Activated CD4-positive, alpha-beta T cell treated with anti-CD3 and anti-CD28 coated beads for 4 hours (primary cell): Measurements from ENCODE around the gene PLXNA4.

ENCODE experiments used
- DNase-seq, 2 donors: peaks; one replicate each; pipeline ENCODE4 v3.0.0-alpha.2; 2020

Gene PLXNA4

DNA sequence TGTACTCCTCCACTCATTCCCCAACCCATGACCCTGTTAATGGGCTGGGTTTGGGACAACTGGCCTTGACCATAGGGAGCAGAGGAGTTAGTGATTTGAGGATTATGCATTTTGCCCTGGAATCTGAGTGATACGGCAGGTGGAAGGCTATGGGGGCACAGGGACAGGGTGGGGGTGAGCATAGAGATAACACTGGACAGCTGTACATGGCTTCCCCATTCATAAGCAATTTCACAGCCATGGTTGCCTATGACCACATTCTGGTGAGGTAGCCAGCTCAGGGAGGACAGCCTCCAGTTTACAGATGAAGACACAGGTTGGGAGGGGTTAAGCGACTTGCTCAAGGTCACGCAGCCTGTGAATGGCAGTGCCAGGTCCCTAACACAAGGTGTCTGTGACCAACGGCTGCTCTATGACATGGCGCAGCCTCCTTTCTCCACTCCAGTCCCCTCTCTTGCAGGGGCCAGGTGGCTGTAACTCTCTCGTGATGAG is 319.5 kb downstream of the PLXNA4 start:
- no peak for DNase-seq

DNA sequence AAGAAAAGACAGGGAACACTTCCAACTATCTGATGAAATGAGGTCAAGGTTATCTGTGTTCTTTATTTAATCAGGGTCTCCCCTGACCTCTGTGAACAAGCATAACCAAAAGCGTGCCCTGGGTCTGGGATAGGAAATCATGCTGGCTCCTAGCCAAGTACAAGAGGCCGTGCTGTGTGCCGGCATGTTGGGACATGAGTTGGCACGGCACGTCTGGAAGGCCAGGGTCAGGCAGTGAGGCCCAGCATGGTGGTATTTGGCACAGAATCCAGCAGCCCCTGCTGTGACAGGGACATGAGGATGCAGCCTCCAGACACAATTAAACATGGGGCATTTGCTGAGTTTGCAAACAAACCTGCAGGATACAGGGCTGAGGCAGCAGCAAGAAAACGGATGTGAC is 320.4 kb downstream of the PLXNA4 start:
- no peak for DNase-seq

DNA sequence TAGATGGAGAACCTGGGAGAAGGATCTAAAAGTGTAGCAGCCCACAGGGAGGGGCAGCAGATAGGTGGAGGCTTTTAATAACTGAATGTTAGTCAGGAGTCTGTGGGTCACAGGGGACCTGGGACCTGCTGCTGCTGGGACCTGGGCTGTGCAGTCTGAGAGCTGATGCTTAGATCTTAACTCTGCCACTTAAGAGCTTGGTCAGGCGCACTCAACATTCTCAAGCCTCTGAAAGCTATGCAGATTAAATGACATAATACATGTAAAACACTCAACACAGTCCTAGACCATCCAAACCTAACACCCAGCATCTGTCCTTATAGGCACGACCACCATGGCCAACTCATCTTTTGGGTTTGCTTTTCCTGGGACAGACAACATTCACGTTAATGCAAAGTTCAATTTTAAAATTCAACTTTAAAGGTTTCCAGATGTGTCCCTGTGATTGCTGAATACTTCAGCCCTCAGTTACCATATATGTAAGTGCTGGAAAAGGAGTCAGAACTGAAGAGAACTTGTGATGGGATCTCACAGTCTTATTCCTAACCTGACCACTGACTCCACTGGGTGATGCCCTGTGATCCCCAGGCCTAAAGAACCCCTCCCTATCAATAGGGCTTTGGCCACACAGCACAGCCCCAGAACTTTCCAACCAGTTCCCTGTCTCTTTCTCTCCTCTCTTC is 321.0 kb downstream of the PLXNA4 start:
- no peak for DNase-seq

DNA sequence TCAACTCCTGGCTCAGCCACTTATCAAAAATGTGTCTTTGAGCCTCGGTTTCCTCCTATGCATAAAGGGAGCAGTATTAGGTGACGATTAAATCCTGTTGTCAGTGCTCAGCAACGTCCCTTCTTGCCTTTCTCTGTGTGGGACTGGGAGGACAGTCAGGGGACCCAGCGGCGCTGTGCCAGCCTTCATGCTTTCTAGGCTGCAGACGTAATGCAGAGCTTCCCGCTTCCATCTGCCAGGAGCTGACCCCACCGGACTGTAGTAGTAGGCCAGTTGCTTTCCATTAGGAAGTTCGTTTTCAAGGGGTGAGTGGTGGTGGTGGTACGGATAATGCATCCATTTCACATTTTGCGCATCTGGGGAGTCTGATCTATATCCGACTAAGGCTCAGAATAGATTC is 321.8 kb downstream of the PLXNA4 start:
- no peak for DNase-seq

DNA sequence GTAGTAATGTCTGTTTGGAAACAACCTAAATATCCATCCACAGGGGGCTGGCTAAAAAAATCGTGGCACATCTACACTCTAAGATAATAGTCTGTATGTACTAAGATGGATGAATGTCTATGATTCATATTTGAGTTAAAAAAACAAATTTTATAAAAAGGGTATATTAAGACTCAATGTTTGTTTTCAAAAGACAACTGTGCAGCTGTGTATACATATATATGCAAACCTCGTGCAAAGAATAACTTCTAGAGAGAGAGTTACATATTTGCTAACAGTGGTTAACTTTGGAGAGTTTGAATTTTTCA is 323.5 kb downstream of the PLXNA4 start:
- no peak for DNase-seq

DNA sequence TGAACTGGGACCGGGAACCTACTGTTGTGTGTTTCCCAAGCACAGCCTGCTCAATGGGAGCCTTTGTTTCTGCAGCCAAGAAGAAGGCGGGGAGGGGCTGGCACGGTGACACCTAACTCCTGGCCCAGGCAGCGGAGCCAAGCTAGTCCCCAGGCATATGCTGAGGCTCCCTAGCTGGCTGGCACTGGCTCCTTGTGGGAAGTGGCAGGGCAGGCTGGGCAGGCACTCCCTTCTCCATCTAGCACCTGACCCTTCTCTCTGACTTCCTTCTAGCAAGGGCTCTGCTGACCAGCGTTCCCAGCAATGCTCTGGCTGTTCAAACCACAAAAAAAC is 325.0 kb downstream of the PLXNA4 start:
- no peak for DNase-seq

DNA sequence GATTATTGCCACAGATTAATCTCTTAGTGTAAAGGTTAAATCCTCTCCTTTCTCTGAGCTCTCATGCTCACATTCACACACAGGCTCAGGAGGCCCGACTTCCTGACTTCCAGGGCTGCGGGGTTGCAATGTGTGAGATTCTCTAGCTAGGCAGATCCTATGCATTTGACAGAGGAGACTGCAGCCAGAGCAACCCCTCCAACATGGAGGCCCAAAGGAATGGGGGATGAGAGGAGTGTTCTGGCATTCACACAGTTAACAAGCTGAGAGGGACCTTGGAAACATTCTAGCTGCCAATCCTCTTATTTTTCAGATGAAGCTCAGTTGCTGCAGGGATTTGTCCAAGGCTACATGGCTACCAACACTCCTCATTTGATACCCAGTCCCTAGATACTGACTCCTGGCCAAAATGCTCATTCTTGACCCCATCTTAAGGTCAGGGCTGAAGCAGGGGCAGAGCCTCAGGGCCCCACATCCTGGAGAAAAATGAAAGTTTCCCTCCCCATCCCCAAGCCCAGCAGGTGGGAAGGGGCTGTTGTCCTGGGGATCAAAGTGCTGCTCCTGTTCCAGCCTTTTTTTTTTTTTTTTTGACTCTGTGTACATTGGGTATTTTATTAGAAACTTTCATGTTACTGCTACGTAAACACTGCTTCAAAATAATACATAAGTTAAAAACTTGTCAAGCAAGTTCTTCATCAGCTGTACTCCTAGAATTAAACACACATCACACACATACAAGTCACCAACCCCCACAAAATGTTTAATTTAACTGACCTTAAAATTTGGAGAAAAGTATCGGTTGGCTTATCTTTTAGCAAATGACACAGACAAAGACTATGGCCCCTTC is 325.6 kb downstream of the PLXNA4 start:
- DNase-seq: no peak

DNA sequence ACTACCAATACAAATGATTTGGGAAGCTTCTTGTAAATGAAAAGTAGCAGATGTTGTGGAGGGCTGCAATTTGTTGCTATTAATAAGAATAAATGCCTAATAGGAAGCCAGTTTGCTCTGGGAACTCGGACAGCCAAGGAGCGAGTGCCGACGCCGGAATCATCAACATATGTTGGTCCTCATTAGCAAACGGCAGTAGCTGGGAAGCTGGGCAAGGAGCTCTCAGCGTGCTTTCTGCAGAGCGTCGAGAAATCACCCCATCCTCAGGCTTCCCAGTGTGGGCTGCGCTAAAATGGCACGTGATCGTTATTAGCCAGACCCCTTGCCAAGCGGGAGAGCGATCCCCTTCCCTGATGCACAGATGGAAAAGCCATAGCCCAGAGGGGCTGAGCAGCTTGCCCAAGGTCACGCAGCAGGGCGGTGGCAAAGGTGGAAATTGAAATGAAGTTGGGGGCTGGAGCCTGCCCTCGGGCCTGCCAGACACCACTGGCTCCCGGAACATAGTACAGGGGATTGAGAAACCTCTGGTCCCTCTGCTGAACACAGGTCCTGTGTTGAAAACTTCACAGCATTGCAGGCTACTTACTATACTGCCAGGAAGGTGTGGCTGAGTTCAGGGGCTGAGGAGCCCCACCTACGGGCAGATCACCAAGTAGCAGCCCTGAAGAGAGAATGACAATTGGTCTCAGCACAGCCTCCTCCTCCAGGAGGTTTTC is 326.9 kb downstream of the PLXNA4 start:
- DNase-seq: no peak

DNA sequence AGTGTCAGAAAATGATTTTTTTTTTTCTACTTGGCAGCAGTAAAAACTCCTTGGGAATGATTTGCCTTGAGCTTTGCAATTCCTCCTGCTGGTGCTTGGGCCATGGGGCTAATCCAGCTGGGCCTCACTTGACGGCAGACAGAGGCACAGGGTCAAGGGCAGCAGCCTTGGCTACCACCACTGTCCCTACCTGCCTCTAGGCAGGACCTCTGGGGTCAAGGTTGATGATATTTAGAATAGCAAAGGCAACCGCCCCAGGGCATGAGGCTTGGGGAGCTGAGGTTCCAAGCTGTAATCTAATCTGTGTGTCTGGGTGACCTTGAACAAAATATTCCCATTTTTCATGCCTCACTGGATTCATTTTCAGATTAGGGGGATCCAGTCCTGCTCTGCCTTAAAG is 327.4 kb downstream of the PLXNA4 start:
- no peak for DNase-seq

DNA sequence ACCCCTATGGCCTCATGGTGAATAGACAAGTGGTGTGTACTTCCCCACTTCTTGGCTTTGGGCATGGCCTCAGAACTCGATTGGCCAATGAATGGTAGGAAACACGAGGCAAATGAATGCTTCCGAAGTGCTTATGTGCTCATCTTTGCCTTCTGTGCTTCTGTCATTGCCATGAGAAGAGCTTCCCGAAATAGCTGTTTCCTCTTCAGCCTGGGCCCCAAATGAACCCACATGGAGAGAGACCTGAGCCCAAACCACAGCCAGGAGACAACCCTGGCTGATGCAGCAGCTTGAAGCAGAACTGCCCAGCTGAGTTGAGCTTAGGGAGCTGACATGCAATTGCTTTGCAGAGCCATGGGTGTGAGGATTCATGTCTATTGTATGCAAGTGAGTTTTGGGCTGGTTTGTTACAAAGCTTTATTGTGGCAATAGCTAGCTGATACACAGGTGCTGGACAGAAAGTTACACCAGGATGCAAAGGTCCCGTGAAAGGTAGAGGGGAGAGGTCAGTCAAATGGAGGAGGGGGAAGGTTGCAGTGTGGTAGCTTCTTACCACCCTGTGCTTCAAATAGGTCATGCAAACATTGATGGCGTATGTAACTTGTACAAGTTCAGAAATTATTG is 328.2 kb downstream of the PLXNA4 start:
- no peak for DNase-seq

DNA sequence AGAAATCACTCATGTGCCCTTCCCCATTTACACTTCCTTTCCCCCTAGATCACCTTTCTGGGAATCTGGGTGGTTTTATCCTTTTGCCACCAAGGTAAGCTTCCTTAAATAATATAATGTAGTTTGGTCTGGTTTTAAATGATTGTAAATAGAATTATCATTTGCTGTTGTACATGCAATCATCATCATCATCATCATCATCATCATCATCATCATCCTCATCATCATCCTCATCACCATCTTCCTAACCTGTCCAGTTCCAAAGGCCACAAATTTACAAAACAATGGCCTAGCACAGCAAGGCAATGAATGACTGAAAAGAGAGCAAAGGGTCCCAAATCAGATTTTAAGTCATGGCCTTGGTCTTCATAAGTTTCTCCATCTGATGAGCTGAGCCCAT is 329.7 kb downstream of the PLXNA4 start:
- DNase-seq: no peak

DNA sequence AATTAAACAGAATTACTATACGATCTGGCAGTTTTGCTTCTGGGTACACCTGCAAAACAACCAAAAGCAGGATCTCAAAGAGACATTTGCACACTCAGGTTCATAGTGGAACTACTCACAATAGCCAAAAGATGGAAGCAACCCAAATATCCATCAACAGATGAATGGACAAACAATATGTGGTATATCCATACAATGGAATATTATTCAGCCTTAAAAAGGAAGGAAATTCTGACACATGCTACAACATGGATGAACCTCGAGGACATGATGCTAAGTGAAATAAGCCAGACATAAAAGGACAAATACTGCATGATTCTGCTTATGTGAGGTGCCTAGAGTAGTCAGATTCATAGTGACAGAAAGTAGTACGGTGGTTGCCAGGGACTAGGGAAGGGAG is 330.7 kb downstream of the PLXNA4 start:
- no peak for DNase-seq

DNA sequence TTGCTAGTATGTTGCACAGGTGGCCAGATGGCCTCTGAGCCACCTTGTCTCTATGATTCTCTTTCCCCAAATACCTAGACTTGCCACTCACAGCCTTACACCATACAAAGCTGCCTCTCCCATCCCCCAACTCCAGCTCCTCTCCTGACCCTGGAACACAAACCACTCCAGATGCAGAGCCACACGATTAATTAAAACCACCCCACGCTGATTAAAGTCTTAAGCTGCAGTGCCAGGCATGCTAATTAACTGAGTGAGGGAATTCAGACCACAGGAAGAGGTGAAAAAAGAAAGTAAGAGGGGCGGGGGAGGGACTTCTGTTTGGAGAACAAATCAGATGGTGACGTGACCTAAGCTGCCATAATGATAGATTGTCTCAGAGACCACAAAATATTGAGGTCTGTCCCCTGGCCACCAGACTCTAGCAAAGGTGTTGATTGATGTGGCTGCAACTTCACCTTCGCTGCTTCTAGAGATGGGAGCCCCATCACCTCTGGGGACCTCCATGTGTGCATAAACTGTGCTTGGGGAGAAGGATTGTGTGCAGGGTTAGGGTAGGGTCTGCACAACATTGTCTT is 331.3 kb downstream of the PLXNA4 start:
- DNase-seq: no peak

DNA sequence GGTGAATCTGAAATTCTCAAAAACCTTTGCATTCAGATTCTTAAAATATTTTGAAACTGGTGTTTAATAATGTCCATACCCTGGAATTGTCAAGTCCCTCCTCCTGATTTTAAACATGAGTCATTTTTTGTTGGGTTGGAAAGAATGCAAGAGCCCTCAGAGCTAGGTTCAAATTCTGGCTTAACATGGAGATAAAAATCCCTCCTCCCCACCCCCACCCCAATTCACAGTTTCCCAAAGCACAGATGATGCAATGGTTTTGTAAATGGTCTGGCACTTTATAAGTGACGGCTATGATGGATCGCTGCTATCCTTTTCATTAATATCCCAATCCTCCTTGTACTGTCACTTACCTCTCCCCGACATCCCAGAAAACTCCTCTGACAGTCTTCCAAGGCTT is 332.8 kb downstream of the PLXNA4 start:
- DNase-seq: no peak

DNA sequence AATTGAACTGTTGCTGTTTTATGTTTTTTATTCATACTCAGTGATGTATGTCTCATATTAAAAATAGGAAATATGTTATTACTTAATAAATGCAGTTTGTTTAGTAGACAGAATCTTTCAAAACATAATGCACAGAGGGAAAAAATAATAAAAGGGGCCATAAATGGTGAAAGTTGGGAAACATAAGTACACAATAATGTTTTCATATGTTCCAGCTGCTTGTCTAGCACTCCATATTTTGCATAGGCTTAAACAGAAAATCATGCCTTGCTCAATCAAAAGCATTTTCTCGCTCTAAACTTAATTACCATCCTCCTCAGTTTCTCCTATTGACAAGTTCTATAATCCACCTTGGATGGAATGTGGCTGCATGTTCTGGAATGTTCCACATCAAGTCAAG is 333.2 kb downstream of the PLXNA4 start:
- DNase-seq: no peak

DNA sequence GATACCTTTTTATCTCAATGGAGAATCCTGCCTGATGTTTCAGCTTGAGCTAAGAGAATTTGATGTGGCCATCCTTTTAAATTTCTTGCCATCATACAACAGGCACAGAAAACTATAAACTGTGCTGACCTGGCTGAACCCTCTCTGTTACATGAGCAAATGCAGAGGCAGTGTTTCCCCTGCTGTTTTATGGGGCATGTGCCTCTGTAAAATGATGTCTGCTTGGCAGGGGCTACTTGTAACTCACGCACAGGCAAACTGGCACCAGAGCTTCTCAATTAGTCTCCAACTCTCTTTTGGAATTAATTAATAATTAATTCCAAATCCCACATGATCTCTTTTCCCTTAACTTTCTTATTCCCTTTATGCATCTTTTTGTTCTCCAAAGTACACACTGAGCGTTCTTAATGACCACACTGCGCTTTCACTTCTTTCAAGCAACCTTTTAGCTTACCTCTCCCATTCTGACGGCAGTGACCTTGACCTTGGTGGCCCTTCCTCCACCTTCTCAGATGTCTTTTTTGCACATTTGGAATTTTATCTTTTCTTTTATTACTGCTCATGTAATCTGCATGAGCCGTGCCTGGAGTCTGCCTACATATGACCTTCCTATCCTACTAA is 334.0 kb downstream of the PLXNA4 start:
- no peak for DNase-seq

DNA sequence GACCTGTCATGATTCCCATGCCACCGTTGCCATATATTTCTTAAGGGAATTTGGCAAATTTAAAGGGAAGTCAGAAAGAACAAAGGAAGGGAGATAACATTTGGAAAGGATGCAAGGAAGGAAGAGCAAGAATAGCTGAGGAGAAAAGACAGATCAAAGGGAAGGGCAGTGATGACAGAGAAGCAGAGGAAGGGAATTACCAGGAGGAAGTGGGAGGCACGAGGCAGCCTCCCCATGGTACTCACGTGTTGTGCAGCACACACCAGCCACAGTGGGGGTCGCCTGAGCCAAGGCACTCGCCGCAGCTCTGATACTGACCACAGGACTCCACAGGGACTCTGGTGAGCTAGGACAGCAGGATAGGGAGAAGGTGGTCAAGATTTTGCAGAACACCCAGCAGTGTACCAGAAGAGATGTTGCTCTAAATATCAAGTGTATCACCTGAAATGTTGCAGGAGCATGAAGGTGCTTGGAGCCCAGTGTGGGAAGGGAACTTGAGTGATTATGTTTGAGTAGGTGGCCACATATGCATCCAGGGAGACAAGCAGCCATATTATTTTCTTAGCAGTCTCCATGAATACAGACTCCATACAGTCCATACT is 335.3 kb downstream of the PLXNA4 start:
- no peak for DNase-seq

DNA sequence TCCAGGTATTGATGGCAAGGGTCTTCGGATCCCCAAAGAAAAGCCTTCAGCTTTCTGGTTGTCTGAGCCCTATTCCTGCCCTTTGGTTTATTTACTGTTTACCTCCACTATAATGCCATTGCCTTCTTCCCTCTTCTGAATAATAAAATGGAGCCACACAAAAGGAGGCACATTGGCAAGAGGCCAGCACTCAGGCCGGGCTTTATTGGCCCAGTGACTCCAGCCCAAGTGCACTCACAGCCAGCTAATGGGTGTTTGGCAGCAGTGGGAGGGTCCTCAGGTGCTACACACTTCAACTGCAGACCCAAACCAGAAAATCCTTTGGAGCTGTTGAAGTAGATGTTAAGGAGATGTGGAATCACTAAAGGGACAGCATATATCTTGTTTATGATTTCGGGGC is 336.0 kb downstream of the PLXNA4 start:
- DNase-seq: no peak

DNA sequence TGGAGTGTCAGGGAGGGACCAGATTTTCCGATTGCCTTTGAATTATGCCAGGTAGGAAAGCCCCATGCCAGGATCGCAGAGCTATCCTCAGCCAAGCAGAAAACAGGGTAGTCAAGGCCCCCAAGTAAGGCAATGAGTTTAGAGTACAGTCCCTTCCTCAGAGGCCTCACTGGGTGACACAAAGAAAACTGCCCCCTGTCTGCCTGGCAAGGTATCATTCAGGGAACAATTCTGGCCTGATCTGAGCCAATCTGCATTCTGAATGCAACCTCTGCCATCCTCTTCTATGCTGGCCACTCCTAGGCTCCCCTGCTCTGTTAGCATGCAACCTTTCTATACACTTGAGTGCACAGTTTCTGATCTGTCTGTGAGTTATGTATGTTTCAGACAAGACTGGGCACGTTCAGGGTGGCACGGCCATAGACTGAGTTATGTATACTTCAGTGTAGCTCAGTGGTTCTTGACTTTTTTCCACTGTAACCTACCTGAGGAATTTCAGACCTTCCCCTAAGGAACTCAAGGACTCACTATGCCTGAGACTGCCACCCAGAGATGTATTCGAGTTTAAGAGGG is 336.8 kb downstream of the PLXNA4 start:
- DNase-seq: no peak

DNA sequence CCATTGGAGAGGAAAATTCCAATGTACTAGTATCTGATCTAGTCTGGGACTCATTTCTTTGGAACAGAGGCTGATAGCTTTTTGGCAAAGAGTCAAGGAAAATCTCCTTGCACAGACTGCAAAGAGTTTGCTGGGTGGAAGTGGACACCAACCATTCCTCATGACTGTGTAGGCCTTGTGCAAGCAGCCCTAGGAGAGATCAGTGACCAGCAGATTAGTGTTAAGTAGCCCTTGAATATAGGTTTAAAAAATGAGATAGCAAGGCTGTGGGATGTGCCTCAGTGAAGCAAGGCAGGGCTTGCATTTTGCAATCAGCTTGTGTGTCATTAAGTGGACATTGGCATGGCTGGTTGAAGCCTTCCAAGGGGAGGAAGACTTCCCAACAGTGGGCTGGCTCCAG is 341.6 kb downstream of the PLXNA4 start:
- DNase-seq: no peak

DNA sequence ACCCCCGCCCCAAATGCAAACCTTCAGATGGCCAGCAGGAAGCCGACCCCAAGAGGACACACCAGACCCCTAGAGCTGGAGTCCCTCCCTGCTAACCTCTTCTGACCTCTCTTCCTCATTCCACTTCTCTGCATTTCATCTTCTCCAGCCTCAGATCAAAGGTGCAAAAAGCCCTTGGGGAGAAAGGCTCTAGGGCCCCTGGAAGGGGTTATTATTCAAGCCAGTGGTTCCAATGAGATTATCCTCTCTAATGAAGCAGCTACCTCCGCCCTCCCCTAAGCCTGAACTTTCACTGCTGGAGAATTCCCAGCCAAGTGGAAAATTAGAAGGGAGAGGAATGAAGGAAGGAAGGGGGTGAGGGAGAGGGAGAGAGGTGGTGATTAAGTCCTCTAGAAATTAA is 343.9 kb downstream of the PLXNA4 start:
- DNase-seq: no peak

DNA sequence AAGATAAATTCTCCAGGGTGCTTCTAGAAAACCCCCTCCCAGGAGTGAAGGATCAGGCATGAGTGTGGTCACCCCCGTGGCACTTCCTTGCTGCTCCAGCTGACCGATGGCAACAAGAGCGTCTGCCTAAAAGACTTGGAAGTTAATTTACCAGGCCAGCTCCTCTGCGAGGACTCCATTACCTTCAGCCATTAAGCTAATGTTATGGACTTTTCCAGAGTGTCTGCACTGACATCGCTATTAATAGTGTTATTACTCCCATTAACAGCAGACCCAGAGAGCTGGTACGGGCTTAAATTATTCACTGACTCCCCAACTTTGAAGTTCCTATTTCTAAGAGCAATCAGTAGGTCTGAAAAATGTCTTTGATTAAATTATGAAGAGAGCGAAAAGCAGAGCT is 345.8 kb downstream of the PLXNA4 start:
- DNase-seq: no peak
